ENCODE data around the gene PRKAG3. TPM values are rescaled to one million over a fixed set of nuclear protein-coding genes. Genes with fewer than 3 reads are reported as not detected.

Gene PRKAG3
- total and polyA plus RNA-seq, 2 donors (not counting 3 experiments of a cell fraction or from before 2014, with no cell fraction given): not detected

- H3K9me3 ChIP-seq (replicated peaks; ENCODE audit: control insufficient read depth, insufficient read depth, low read length): no peaks in the 10 kb centered on the region
- H3K27me3 ChIP-seq (ENCODE audit: control insufficient read depth in 2 of 2, insufficient read depth in 2 of 2, low read length in 2 of 2): peaks cover 75 to 84% of the 10 kb centered on the region in 2 experiments
- no peak overlapping the region for H3K9ac ChIP-seq (replicated peaks; ENCODE audit: extremely low read depth, insufficient read depth, low read length)
- intact Hi-C loops (cut with micrococcal nuclease) (loop anchor here (10.0 kb wide), 1 partner anchor 276 kb away; no protein-coding TSS in a partner anchor), dilution Hi-C loops (cut with MboI; ENCODE audit: extremely low pct_ligation_motif_present, low sequenced_read_pairs) (no loop called here)
- TF ChIP-seq FOS (IDR thresholded peaks at IDR 0.05; ENCODE audit: borderline replicate concordance, insufficient read depth, low read length): no peak
- TF ChIP-seq CTCF (IDR thresholded peaks at IDR 0.05; ENCODE audit: extremely low read depth in 1 of 2, insufficient read depth in 1 of 2, low read depth in 1 of 2, low read length in 2 of 2): no peak
- TF ChIP-seq POLR2AphosphoS5 (IDR thresholded peaks at IDR 0.05; ENCODE audit: insufficient read depth, low read depth, low read length): no peak
- POLR2A ChIA-PET: no interaction called here
- no peaks in the 10 kb centered on the region for H3K79me2 ChIP-seq (ENCODE audit: control insufficient read depth, insufficient read depth, low read length)
- H3K4me2 ChIP-seq (ENCODE audit: insufficient read depth, low read length): no peak overlapping the region
- no peaks in the 10 kb centered on the region for H3K36me3 ChIP-seq (ENCODE audit: control insufficient read depth in 2 of 2, extremely low read depth in 1 of 2, insufficient read depth in 2 of 2, low read length in 2 of 2)
- no peaks in the 10 kb centered on the region for H3K4me1 ChIP-seq (ENCODE audit: control insufficient read depth, extremely low read depth, insufficient read depth, low read length)
- H4K20me1 ChIP-seq (replicated peaks; ENCODE audit: control insufficient read depth, extremely low read depth, insufficient read depth, low read length): no peaks in the 10 kb centered on the region
- DNase-seq (ENCODE audit: low read depth, low spot score): no peak
- H3K9me1 ChIP-seq (replicated peaks; ENCODE audit: control insufficient read depth, extremely low read depth, insufficient read depth, low read length): no peaks in the 10 kb centered on the region
- no peak overlapping the region for H3K27ac ChIP-seq (ENCODE audit: insufficient read depth, low read depth, low read length)
- no peak overlapping the region for H2AFZ ChIP-seq (ENCODE audit: low read depth, low read length)
- CTCF ChIA-PET: interaction anchor here (1.0 to 10.5 kb wide), 8 partner anchors 8 to 276 kb away, joined by 3 to 362 read pairs (median 12); no protein-coding TSS in a partner anchor
- FAIRE-seq: no peak
- BruUV-seq (replicated peaks): no TSS peak
- no peak overlapping the region for H3K4me3 ChIP-seq (replicated peaks in 1 of 3; ENCODE audit: insufficient read depth in 1 of 3, low read depth in 1 of 3, low read length in 3 of 3)
Measured at GRCh38 chr2:218878486-218878885, 46.9 kb upstream of the PRKAG3 start.

- intact Hi-C loops (cut with micrococcal nuclease): loop anchor here (2.0 to 10.0 kb wide), 2 partner anchors 25 to 277 kb away; no protein-coding TSS in a partner anchor
- Histone ChIP-seq H3K36me3 (ENCODE audit: control insufficient read depth in 2 of 2, extremely low read depth in 1 of 2, insufficient read depth in 2 of 2, low read length in 2 of 2) (no peaks in the 10 kb centered on the region), H3K4me3 (replicated peaks in 1 of 3; ENCODE audit: insufficient read depth in 1 of 3, low read depth in 1 of 3, low read length in 3 of 3) (no peak overlapping the region), H3K9me1 (replicated peaks; ENCODE audit: control insufficient read depth, extremely low read depth, insufficient read depth, low read length) (no peaks in the 10 kb centered on the region), H3K27me3 (ENCODE audit: control insufficient read depth in 2 of 2, insufficient read depth in 2 of 2, low read length in 2 of 2) (peaks cover 76 to 86% of the 10 kb centered on the region in 2 experiments), H2AFZ (ENCODE audit: low read depth, low read length) (no peak overlapping the region), H3K4me1 (ENCODE audit: control insufficient read depth, extremely low read depth, insufficient read depth, low read length) (no peaks in the 10 kb centered on the region), H3K9me3 (replicated peaks; ENCODE audit: control insufficient read depth, insufficient read depth, low read length) (no peaks in the 10 kb centered on the region), H3K79me2 (ENCODE audit: control insufficient read depth, insufficient read depth, low read length) (no peaks in the 10 kb centered on the region), H3K4me2 (ENCODE audit: insufficient read depth, low read length) (no peak overlapping the region), H4K20me1 (replicated peaks; ENCODE audit: control insufficient read depth, extremely low read depth, insufficient read depth, low read length) (no peaks in the 10 kb centered on the region), H3K9ac (replicated peaks; ENCODE audit: extremely low read depth, insufficient read depth, low read length) (no peak overlapping the region), H3K27ac (ENCODE audit: insufficient read depth, low read depth, low read length) (no peak overlapping the region)
- FAIRE-seq (no peak), DNase-seq (ENCODE audit: low read depth, low spot score) (no peak)
- BruUV-seq (replicated peaks): no TSS peak
- CTCF ChIA-PET: interaction anchor here (1.0 to 10.5 kb wide), 10 partner anchors 9 to 276 kb away, joined by 3 to 362 read pairs (median 16); partner anchors contain the start of gene WNT6
- TF ChIP-seq MYC (IDR thresholded peaks at IDR 0.05; ENCODE audit: low read depth, low read length) (no peak), EZH2 (IDR thresholded peaks at IDR 0.05; ENCODE audit: borderline replicate concordance, low read depth, low read length, severe bottlenecking) (no peak), MAX (IDR thresholded peaks at IDR 0.05; ENCODE audit: insufficient read depth, insufficient read length) (no peak)
- POLR2A ChIA-PET: no interaction called here
- dilution Hi-C loops (cut with MboI; ENCODE audit: extremely low pct_ligation_motif_present, low sequenced_read_pairs): no loop called here
Measured at GRCh38 chr2:218877891-218878290, 46.3 kb upstream of the PRKAG3 start.

All from endothelial cell of umbilical vein (primary cell).